Ishikawa (cell line): ENCODE data around the gene OR13J1.

Experiments used
- CEBPB ChIP-seq: IDR thresholded peaks from 2 replicates; pipeline ENCODE4 v1.6.1; 2012
- CREB1 ChIP-seq: IDR thresholded peaks from 2 replicates; pipeline ENCODE4 v1.6.1; 2012; ENCODE audit warnings: low read depth
- EP300 ChIP-seq: IDR thresholded peaks from 2 replicates; pipeline ENCODE4 v1.6.1; 2012; ENCODE audit warnings: borderline replicate concordance
- FOXM1 ChIP-seq: IDR thresholded peaks from 2 replicates; pipeline ENCODE4 v1.6.1; 2012; ENCODE audit warnings: low read depth, borderline replicate concordance
- MAX ChIP-seq: IDR thresholded peaks from 2 replicates; pipeline ENCODE4 v1.6.1; 2012
- NFIC ChIP-seq: IDR thresholded peaks from 2 replicates; pipeline ENCODE4 v1.6.1; 2012
- TAF1 ChIP-seq: IDR thresholded peaks from 2 replicates; pipeline ENCODE4 v1.6.1; 2012; ENCODE audit warnings: low read depth, mild to moderate bottlenecking
- ZBTB7A ChIP-seq: IDR thresholded peaks from 2 replicates; pipeline ENCODE4 v1.6.1; 2012; ENCODE audit warnings: low read depth

The OR13J1 gene

GRCh38 chr9:35820076-35820475 lies 50.1 kb downstream of the OR13J1 start:
- TF ChIP-seq MAX (no peak), CREB1 (no peak), ZBTB7A (no peak), CEBPB (no peak), NFIC (no peak), TAF1 (no peak), EP300 (no peak), FOXM1 (no peak)
